NCI-H1930 (cell line): Measurements from ENCODE around the gene CRTC1.

ENCODE experiments used
- DNase-seq, 2 experiments: peaks; one replicate each; lab custom pipeline; 2025; lab: John Stamatoyannopoulos, UW

CRTC1 gene, protein sequence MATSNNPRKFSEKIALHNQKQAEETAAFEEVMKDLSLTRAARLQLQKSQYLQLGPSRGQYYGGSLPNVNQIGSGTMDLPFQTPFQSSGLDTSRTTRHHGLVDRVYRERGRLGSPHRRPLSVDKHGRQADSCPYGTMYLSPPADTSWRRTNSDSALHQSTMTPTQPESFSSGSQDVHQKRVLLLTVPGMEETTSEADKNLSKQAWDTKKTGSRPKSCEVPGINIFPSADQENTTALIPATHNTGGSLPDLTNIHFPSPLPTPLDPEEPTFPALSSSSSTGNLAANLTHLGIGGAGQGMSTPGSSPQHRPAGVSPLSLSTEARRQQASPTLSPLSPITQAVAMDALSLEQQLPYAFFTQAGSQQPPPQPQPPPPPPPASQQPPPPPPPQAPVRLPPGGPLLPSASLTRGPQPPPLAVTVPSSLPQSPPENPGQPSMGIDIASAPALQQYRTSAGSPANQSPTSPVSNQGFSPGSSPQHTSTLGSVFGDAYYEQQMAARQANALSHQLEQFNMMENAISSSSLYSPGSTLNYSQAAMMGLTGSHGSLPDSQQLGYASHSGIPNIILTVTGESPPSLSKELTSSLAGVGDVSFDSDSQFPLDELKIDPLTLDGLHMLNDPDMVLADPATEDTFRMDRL

GRCh38 chr19:18683109-18683957 lies at the start of gene CRTC1:
Gene CRTC1 (plus strand): TSS chr19:18683680. CDS start chr19:18683703, 23 bp downstream.
- peak; percentile 74 to 78 for DNase-seq

DNA sequence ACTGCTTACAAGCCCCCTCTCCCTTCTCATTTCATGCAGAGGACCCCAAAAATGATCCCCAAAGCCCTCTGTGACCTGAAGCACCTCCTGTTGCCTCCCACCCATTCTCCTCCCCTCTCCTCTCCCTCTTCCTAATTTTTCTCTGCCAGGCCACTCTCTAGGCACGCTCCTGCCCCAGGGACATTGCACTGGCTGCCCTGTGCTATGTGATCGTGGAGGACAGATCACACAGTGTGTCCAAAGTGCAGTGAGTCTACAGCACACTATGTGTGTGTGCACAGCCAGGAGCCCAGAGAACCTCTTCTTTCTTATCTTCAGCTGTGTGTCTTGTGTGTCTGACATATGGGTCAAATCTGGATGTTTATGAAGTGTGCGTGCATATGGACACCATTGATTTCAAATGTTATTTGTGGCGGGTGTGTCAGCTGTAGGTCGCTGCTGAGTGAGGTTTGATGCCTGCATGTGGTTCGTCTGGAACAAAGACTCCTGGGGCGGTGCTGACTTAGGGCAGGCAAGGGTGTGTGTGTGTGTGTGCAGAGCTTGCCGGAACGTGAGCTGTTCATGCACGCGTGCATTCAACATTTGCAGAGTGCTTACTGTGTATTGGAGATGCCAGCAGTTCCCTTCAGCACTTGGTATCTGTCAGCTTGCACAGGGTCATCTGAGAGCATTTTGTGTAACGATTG lies 48.7 kb upstream of the CRTC1 start:
- no peak for DNase-seq

DNA sequence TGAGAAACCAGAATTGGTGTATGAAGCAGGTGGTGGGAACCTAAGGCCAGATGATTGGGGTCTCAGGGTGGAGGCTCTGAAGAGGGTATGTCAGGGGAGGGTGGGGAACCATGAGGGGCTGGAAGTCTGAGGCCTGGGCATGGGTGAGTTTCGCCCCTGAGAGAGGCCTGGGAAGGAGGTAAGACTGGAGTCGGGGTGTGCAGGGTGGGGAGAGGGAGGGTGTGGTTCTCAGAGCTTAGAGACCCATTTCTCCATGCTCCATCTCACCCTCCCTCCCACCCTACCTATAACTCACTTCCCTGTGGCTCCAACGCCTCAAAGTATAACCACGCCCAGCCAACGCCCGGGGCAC lies 47.7 kb upstream of the CRTC1 start:
- no peak for DNase-seq

- DNase-seq = peak; percentile 78 to 81
Observed at GRCh38 chr19:18636183-18636968, 47.1 kb upstream of the CRTC1 start.

DNA sequence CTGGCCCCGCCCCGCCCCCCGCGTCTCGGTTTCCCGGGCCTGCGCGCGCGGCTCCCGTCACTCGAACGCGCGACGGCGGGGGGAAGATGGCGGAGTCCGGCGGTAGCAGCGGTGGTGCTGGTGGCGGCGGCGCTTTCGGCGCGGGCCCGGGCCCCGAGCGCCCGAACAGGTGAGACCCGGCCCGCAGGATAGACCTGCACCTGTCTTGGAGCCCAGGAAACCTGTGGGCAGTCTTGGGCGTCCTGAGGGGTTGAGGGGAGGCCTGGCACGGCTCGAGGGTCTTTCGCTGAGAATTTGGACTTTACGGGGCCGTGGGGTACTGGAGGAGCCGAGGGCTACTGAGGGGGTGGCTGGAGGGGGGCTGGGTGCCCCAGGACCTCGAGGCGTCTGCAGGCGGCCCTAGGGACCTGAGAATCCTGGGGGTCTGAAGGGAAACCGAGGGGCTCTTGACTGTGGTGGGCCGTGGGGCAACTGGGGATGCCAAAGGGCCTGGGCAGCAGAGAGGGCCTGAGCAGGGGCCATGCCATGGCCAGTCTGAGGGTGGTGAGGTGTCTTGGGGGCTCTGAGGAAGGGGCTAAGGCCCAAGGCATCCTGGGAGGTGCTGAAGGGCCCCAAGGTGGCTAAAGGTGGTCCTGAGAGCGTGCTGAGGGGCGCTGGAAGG lies 46.4 kb upstream of the CRTC1 start, which contains the start of gene KLHL26:
TSS of gene KLHL26 (plus strand) at position 60 of the 661 bp plus-strand sequence. CDS start at position 87, 27 bp downstream.
- no peak for DNase-seq

GRCh38 chr19:18637673-18638630 lies 45.5 kb upstream of the CRTC1 start:
- DNase-seq = no peak

GRCh38 chr19:18639706-18640243 lies 43.7 kb upstream of the CRTC1 start:
- DNase-seq = no peak

DNA sequence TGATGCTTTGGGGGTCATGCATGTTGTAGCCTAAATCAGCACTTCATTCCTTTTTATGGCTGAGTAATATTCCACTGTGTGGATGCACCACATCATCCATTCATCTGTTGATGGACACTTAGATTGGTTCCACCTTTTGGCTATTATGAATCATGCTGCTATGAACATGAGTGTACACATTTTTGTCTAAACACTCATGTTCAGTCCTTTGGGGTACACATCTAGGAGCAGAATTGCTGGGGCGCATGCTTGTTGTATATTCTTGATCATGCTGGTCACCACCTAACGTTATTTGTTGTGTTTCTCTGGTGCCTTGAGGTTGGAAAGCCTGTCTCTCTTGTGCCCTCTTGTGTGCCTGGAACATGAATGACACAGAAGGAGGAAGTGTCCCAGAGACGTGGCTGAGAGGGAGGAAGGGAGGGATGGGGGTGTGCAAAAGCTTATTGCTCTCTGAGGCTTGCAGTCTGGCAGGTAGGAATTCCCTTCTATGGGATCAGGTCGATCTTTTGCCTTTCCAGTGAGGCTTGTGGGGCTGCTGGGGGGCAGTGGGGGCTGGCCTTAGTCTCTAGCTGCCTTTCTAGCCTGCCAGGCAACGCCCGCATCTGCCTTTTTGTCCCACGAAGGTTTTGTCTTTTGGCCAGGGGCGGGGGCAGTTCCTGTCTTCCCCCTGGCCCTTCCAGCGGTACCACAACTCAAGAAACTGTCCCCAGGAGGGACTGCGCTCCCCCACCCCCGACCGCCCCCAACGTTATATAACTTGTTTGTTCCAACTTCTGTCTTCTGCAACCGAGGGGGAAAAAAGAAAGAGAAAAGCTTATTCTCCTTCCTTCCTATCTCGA lies 39.1 kb upstream of the CRTC1 start:
- DNase-seq = no peak

- no peak for DNase-seq
Observed at GRCh38 chr19:18645035-18645511, 38.4 kb upstream of the CRTC1 start.

DNA sequence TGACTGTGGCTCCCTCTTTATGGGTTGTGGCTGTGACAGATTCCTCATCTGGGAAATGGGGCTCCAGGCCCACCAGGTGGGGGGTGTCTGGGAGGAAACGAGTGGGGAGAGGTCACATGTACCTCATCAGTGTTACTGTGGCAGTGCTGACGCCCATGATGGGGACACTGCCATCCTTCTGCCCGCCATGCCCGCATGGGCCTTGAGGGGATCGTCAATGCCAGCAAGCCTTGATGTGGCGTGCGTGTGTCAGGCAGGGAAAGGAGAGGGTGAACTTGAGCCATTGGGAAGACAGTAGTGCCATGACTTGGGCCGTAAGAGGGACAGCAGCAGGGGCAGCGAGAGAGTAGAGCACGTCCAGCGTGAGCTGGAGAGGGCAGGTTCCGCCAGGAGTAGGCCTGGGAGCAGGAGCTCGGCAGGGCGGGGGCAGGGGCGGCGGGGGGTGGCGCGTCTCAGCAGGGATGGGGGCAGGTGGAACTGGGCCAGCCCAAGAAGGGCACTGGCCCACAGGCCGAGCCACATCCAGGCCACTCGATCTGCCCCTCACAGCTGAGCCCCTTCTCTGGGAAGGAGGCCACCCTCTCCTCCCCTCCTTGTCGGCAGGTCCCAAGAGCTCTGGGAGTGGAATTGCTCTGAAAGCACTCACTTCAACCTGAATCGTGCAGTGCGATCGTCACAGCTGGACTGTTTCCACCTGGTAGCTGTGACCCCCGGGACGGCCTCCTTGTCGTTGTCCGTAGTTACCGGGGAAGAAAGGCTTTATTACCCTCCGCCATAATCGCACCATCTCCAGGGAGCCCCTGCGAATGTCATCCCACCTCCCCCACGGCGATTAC lies 36.7 kb upstream of the CRTC1 start:
- DNase-seq = no peak

DNA sequence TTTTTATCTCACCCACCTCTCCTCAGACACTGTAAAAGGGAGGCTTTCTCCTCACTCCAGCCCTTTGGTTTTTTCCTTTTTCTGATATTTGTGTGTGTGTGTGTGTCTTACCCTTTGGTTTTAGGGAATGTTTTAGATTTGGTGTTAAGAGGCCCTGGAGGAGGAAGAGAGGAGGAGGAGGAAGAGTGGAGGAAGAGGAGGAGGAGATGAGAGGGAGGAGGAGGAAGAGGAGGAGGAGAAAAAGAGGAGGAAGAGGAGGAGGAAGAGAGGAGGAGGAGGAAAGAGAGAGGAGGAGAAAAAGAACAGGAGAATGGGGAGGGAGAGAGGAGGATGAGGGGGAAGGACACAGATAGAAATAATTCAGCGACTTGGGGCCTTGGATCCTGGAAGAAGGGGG lies 36.1 kb upstream of the CRTC1 start:
- no peak for DNase-seq

DNA sequence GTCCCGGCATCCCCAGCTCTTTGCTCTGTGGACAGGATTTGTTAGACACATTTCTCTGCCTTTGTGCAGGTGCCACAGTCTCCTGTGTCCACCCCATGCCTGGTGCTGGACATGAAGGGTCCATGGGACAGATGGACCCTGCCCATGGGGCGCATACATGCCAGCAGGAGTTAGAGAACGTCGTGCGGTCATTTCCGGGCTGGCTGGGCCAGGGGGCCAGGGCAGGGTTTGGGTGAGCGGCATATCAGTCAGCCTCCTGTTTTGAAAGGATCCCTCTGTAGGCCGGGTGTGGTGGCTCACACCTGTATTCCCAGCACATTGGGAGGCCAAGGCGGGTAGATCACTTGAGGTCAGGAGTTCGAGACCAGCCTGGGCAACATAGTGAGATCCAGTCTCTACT lies 35.7 kb upstream of the CRTC1 start:
- DNase-seq = no peak

DNA sequence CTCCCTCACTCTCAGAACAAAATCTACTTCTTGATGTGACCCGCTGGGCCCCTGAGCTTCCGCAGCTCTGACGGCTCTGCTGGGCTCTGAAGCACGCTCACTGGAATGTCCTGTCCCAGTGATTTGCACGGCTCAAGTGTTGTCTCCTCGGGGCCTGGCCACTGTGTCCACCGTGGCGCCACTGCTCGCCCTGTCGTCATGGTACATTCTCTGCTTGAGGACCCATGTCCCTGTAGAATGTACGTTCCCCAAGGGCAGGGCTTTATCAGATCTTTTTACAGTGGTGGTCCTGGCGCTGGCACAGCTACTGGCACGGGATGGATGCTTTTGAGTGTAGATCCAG lies 34.5 kb upstream of the CRTC1 start:
- DNase-seq = no peak

- DNase-seq = no peak
Observed at GRCh38 chr19:18649371-18650020, 34.0 kb upstream of the CRTC1 start.

DNA sequence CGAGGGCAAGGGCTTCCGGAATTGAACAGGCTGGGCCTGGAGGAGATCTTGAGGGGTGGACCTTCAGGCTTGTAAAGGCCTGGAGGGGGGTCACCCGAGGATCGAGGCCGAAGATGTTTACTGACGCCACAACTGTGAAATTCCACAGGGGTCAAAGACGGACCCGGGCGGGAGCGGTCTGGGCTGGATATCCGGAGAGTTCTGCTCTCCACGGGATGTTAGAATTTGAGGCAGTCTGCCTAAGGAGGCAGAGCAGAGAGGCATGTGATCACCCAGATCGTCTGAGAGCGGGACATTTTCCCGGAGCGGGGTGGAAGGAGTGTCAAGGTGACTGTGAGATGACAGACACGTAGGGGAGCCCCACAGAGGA lies 33.5 kb upstream of the CRTC1 start:
- DNase-seq = no peak

DNA sequence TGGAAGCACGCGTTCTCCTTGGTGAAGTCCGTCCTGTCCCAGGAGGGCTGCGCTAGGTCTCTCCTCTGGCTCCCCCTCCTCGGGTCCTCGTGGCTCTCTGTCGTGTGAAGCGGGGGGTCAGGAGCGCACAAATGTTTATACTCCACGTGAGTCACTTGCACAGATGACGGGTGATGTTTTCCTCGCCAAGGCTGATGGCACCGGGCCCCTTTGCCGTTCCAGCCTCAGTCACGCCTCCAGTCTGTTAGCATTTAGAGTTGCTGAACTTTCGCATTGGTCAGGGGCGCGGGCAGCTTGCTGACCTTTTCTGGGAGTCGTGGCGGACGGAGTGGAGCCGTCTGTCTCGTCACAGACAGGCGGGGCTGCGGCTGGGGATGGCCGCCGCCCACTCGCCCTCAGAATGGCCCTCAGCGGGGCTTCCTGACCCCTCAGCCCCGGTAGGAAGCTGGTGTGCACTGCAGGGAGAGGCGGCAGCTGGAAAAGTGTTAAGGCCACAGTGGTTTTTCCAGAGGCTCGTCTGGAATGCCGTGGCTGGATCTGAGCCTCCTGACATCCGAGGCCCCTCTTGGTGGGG lies 32.9 kb upstream of the CRTC1 start:
- no peak for DNase-seq

- no peak for DNase-seq
Observed at GRCh38 chr19:18651300-18651699, 32.2 kb upstream of the CRTC1 start.
